Vagina (tissue), 2 donors: ENCODE data around the gene IL1RAPL2.

ENCODE experiments used
- POLR2A ChIP-seq, 2 donors: fragments of 450-650 bp; IDR thresholded peaks; one replicate each; pipeline ENCODE4 v1.6.1; 2017; ENCODE audit warnings: antibody characterized with exemption in 2 of 2, mild to moderate bottlenecking in 2 of 2, moderate library complexity in 2 of 2
- POLR2AphosphoS5 ChIP-seq, 2 donors: sonication (generic); formaldehyde crosslinking; IDR thresholded peaks; one replicate each; pipeline ENCODE4 v1.9.0; 2017; ENCODE audit warnings: antibody characterized with exemption in 2 of 2, mild to moderate bottlenecking in 2 of 2, low read depth in 1 of 2; ENCODE audit not compliant: insufficient read depth in 1 of 2
- TF ChIP-seq, protein P1 (sequence below), 3 experiments: fragments of 450-650 bp in 2 of 3; fragments of 200-600 bp in 1 of 3; sonication (generic) in 1 of 3; IDR thresholded peaks; one replicate each; pipeline ENCODE4 v1.5.1; 2017 to 2019; ENCODE audit warnings: antibody characterized with exemption in 3 of 3, mild to moderate bottlenecking in 2 of 3, moderate library complexity in 2 of 3

DNA sequence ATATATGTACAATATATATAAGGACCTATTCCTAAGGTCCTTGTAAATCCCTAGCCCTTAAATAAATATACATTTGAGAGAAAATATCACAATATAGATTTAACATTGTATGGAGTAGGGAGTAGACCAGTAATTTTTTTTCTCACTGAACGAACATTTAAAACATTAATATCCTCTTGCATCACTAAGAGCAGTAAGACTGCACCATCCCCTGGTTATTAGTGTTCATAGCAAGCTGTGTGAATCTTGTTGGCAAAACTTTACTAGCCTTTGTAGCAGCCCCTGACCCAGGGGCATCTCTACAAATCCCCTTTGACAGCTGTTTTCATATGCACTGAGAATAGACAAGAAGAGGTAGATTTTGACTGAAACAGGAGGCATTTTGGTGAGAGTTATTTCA, 146.5 kb downstream of the IL1RAPL2 start:
- TF ChIP-seq POLR2A (IDR thresholded peaks at IDR 0.05) (no peak), POLR2AphosphoS5 (IDR thresholded peaks at IDR 0.05; ENCODE audit: insufficient read depth in 1 of 2, low read depth in 1 of 2) (no peak)
- TF ChIP-seq, protein P1, sequence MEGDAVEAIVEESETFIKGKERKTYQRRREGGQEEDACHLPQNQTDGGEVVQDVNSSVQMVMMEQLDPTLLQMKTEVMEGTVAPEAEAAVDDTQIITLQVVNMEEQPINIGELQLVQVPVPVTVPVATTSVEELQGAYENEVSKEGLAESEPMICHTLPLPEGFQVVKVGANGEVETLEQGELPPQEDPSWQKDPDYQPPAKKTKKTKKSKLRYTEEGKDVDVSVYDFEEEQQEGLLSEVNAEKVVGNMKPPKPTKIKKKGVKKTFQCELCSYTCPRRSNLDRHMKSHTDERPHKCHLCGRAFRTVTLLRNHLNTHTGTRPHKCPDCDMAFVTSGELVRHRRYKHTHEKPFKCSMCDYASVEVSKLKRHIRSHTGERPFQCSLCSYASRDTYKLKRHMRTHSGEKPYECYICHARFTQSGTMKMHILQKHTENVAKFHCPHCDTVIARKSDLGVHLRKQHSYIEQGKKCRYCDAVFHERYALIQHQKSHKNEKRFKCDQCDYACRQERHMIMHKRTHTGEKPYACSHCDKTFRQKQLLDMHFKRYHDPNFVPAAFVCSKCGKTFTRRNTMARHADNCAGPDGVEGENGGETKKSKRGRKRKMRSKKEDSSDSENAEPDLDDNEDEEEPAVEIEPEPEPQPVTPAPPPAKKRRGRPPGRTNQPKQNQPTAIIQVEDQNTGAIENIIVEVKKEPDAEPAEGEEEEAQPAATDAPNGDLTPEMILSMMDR (IDR thresholded peaks at IDR 0.05), result no peak
